GM21576 (cell line): ENCODE measurements around the gene FGF2.
"Not testable (repeated sequence)": the region's sequence is repeated elsewhere in the genome, so short reads cannot be mapped to it uniquely, and the experiment has no call there.

Experiments
- ATAC-seq: cut with Tn5 transposase; IDR thresholded peaks from one replicate; pipeline ENCODE4 v1.9.1; 2021; ENCODE audit warnings: mild to moderate bottlenecking, moderate library complexity; ENCODE audit not compliant: unreplicated experiment

The FGF2 gene

GRCh38 chr4:122844391-122844790 lies 17.8 kb downstream of the FGF2 start:
- ATAC-seq, result not testable (repeated sequence)

GRCh38 chr4:122845066-122845465 lies 18.4 kb downstream of the FGF2 start:
- no peak for ATAC-seq

GRCh38 chr4:122845760-122846159 lies 19.1 kb downstream of the FGF2 start:
- ATAC-seq, result no peak

GRCh38 chr4:122847931-122848330 lies 21.3 kb downstream of the FGF2 start:
- ATAC-seq, result no peak

- ATAC-seq, result not testable (repeated sequence)
Measured at GRCh38 chr4:122849789-122850188, 23.2 kb downstream of the FGF2 start.

GRCh38 chr4:122851568-122851967 lies 24.9 kb downstream of the FGF2 start:
- ATAC-seq, result no peak

GRCh38 chr4:122854447-122855352 lies 28.1 kb downstream of the FGF2 start:
- no peak for ATAC-seq

- ATAC-seq, result no peak
Measured at GRCh38 chr4:122855353-122855890, 28.8 kb downstream of the FGF2 start.

GRCh38 chr4:122857160-122857559 lies 30.5 kb downstream of the FGF2 start:
- no peak for ATAC-seq

- ATAC-seq, result no peak
Measured at GRCh38 chr4:122858705-122859104, 32.1 kb downstream of the FGF2 start.

GRCh38 chr4:122861172-122861943 lies 34.7 kb downstream of the FGF2 start:
- no peak for ATAC-seq

GRCh38 chr4:122863639-122864038 lies 37.0 kb downstream of the FGF2 start:
- ATAC-seq, result no peak

- ATAC-seq, result no peak
Measured at GRCh38 chr4:122865425-122865824, 38.8 kb downstream of the FGF2 start.

- not testable (repeated sequence) for ATAC-seq
Measured at GRCh38 chr4:122868235-122868634, 41.6 kb downstream of the FGF2 start.

- no peak for ATAC-seq
Measured at GRCh38 chr4:122873146-122873545, 46.5 kb downstream of the FGF2 start.

- no peak for ATAC-seq
Measured at GRCh38 chr4:122873821-122874593, 47.4 kb downstream of the FGF2 start.

GRCh38 chr4:122875949-122876348 lies 49.3 kb downstream of the FGF2 start:
- no peak for ATAC-seq

GRCh38 chr4:122876456-122876855 lies 49.8 kb downstream of the FGF2 start:
- no peak for ATAC-seq

- no peak for ATAC-seq
Measured at GRCh38 chr4:122879001-122879400, 52.4 kb downstream of the FGF2 start.

- ATAC-seq, result no peak
Measured at GRCh38 chr4:122882857-122883735, 56.5 kb downstream of the FGF2 start.
